Endometrial microvascular endothelial cells (primary cell): ENCODE results near the gene SPINT2. TPM values are rescaled to one million over a fixed set of nuclear protein-coding genes. Genes with fewer than 3 reads are reported as not detected.
"Not testable (repeated sequence)": the region's sequence is repeated elsewhere in the genome, so short reads cannot be mapped to it uniquely, and the experiment has no call there.

Source experiments
- in situ Hi-C: cut with HindIII; loops from 2 replicates; pipeline ENCODE4 v1.10.0; 2017; ENCODE audit warnings: low sequenced_read_pairs, low pct_unique_long_range_greater_than_20kb; ENCODE audit errors: inconsistent ontology term
- total RNA-seq: library from RNA; depleted of rRNA; stranded (reverse); fragments of >200 nt; gene quantifications from one replicate; pipeline ENCODE4 v1.2.3, GENCODE V29; 2015; ENCODE audit errors: inconsistent ontology term

The SPINT2 gene
- not detected for total RNA-seq

- in situ Hi-C loops, result loop anchor here (5.0 kb wide), 1 partner anchor 53 kb away; the partner anchor contains the start of genes KCNK6 and YIF1B
Measured at GRCh38 chr19:38264486-38265212, at the start of gene SPINT2. Gene SPINT2 (plus strand): TSS chr19:38264573. CDS start chr19:38264893, 320 bp downstream.

- in situ Hi-C loops, result no loop called here
Measured at GRCh38 chr19:38216785-38217641, 47.4 kb upstream of the SPINT2 start.

- in situ Hi-C loops, result no loop called here
Measured at GRCh38 chr19:38218204-38218603, 46.2 kb upstream of the SPINT2 start.

- in situ Hi-C loops, result no loop called here
Measured at GRCh38 chr19:38219221-38219620, 45.2 kb upstream of the SPINT2 start.

- in situ Hi-C loops, result no loop called here
Measured at GRCh38 chr19:38221421-38221820, 43.0 kb upstream of the SPINT2 start.

- in situ Hi-C loops, result no loop called here
Measured at GRCh38 chr19:38221919-38222830, 42.2 kb upstream of the SPINT2 start.

GRCh38 chr19:38223119-38223523 is 41.3 kb upstream of the SPINT2 start:
- in situ Hi-C loops, result no loop called here

- in situ Hi-C loops, result no loop called here
Measured at GRCh38 chr19:38223617-38224013, 40.8 kb upstream of the SPINT2 start.

GRCh38 chr19:38224014-38224862 is 40.1 kb upstream of the SPINT2 start, which contains the start of gene DPF1:
Gene DPF1 (minus strand): TSS chr19:38224222. CDS start chr19:38224142, 80 bp downstream.
- in situ Hi-C loops, result no loop called here

GRCh38 chr19:38224863-38225218 is 39.5 kb upstream of the SPINT2 start:
- in situ Hi-C loops, result not testable (repeated sequence)

- in situ Hi-C loops, result no loop called here
Measured at GRCh38 chr19:38227287-38228004, 36.9 kb upstream of the SPINT2 start.

GRCh38 chr19:38228005-38228377 is 36.4 kb upstream of the SPINT2 start:
- in situ Hi-C loops, result no loop called here

- in situ Hi-C loops, result no loop called here
Measured at GRCh38 chr19:38228491-38229439, 35.6 kb upstream of the SPINT2 start.

- in situ Hi-C loops, result no loop called here
Measured at GRCh38 chr19:38229585-38230073, 34.7 kb upstream of the SPINT2 start.

GRCh38 chr19:38230506-38231133 is 33.8 kb upstream of the SPINT2 start:
- in situ Hi-C loops, result not testable (repeated sequence)

- in situ Hi-C loops, result no loop called here
Measured at GRCh38 chr19:38231918-38232317, 32.5 kb upstream of the SPINT2 start.
